Stimulated activated naive CD8-positive, alpha-beta T cell treated with anti-CD3 and anti-CD28 coated beads, Interleukin-15, Interleukin-2, amounts not matched to agents 100 U/mL and 50 U/mL, for 24 hours (primary cell): ENCODE measurements around the gene MINDY3.

Experiments used
- ATAC-seq: fragments of 150-1000 bp; cut with Tn5 transposase; one replicate; pipeline ENCODE4 v1.10.0; 2021
- DNase-seq: peaks from one replicate; pipeline ENCODE4 v3.0.0; 2021

Gene MINDY3

GRCh38 chr10:15805395-15806058 lies 54.8 kb downstream of the MINDY3 start:
- no peak for DNase-seq
- ATAC-seq: no peak

GRCh38 chr10:15804109-15804508 lies 56.2 kb downstream of the MINDY3 start:
- no peak for DNase-seq
- ATAC-seq: no peak

- peak; percentile 93 for ATAC-seq
- peak; percentile 27 for DNase-seq
These were observed 57.8 kb downstream of the MINDY3 start for GRCh38 chr10:15802375-15802949.

GRCh38 chr10:15801641-15802040 lies 58.7 kb downstream of the MINDY3 start:
- ATAC-seq (no peak), DNase-seq (no peak)

- ATAC-seq: no peak
- no peak for DNase-seq
These were observed 59.2 kb downstream of the MINDY3 start for GRCh38 chr10:15801147-15801546.

- no peak for ATAC-seq
- no peak for DNase-seq
These were observed 63.0 kb downstream of the MINDY3 start for GRCh38 chr10:15797346-15797745.

GRCh38 chr10:15796762-15797161 lies 63.5 kb downstream of the MINDY3 start:
- DNase-seq (no peak), ATAC-seq (no peak)

- no peak for DNase-seq
- no peak for ATAC-seq
These were observed 64.1 kb downstream of the MINDY3 start for GRCh38 chr10:15796098-15796759.

- ATAC-seq (no peak), DNase-seq (no peak)
These were observed 65.1 kb downstream of the MINDY3 start for GRCh38 chr10:15795036-15795792.

GRCh38 chr10:15794569-15794968 lies 65.7 kb downstream of the MINDY3 start:
- DNase-seq: no peak
- no peak for ATAC-seq

- ATAC-seq: no peak
These were observed 66.6 kb downstream of the MINDY3 start for GRCh38 chr10:15793664-15794063.

GRCh38 chr10:15792777-15793176 lies 67.5 kb downstream of the MINDY3 start:
- no peak for ATAC-seq

More at GRCh38 chr10:15793664-15794063, 66.6 kb downstream of the MINDY3 start:
- DNase-seq: no peak

GRCh38 chr10:15791816-15792524 lies 68.3 kb downstream of the MINDY3 start:
- DNase-seq (no peak), ATAC-seq (no peak)

More at GRCh38 chr10:15792777-15793176, 67.5 kb downstream of the MINDY3 start:
- DNase-seq: no peak

- no peak for ATAC-seq
These were observed 70.3 kb downstream of the MINDY3 start for GRCh38 chr10:15789793-15790525.

GRCh38 chr10:15787426-15787825 lies 72.9 kb downstream of the MINDY3 start:
- DNase-seq (no peak), ATAC-seq (no peak)

More at GRCh38 chr10:15789793-15790525, 70.3 kb downstream of the MINDY3 start:
- no peak for DNase-seq

- no peak for ATAC-seq
- no peak for DNase-seq
These were observed 75.5 kb downstream of the MINDY3 start for GRCh38 chr10:15784662-15785300.

- ATAC-seq (no peak), DNase-seq (no peak)
These were observed 76.2 kb downstream of the MINDY3 start for GRCh38 chr10:15783941-15784636.

GRCh38 chr10:15782851-15783250 lies 77.5 kb downstream of the MINDY3 start:
- no peak for ATAC-seq
- no peak for DNase-seq

GRCh38 chr10:15781381-15781960 lies 78.8 kb downstream of the MINDY3 start:
- no peak for DNase-seq
- ATAC-seq: no peak
